DND-41 (cell line): ENCODE results near the gene NSG1.

ENCODE experiments used
- ATAC-seq: fragments of 200-7000 bp; cut with Tn5 transposase; 3 replicates; pipeline ENCODE4 v1.9.1; 2021; ENCODE audit warnings: low read depth; ENCODE audit not compliant: insufficient read depth
- DNase-seq: peaks from one replicate; pipeline ENCODE4 v3.0.0-alpha.2; 2020
- H2AFZ ChIP-seq: 2 replicates; pipeline ENCODE4 v1.6.0; 2012; ENCODE audit warnings: low read depth, low read length
- H3K27ac ChIP-seq: 2 replicates; pipeline ENCODE4 v1.5.1; 2012; ENCODE audit warnings: low read length, inconsistent platforms
- H3K27me3 ChIP-seq: fragments of 200-600 bp; sonication (generic); 2 replicates; pipeline ENCODE4 v1.6.0; 2012; ENCODE audit warnings: low read length, mild to moderate bottlenecking, inconsistent platforms; ENCODE audit not compliant: insufficient read depth, poor library complexity
- H3K36me3 ChIP-seq: 2 replicates; pipeline ENCODE4 v1.5.1; 2012; ENCODE audit warnings: low read length, inconsistent platforms; ENCODE audit not compliant: insufficient read depth
- H3K4me1 ChIP-seq: 2 replicates; pipeline ENCODE4 v1.5.1; 2012; ENCODE audit warnings: mild to moderate bottlenecking, low read length; ENCODE audit not compliant: insufficient read depth
- H3K4me2 ChIP-seq: 2 replicates; pipeline ENCODE4 v1.6.0; 2012; ENCODE audit warnings: mild to moderate bottlenecking, moderate library complexity, low read length, inconsistent platforms; ENCODE audit not compliant: insufficient read depth
- H3K4me3 ChIP-seq, 2 experiments: fragments of 200-600 bp in 1 of 2; shearing (Covaris generic) in 1 of 2; 2 replicates each; pipeline ENCODE4 v1.5.1; 2012 to 2016; ENCODE audit warnings: inconsistent platforms in 2 of 2, low read length in 2 of 2, mild to moderate bottlenecking in 2 of 2, low read depth in 1 of 2, moderate library complexity in 1 of 2
- H3K79me2 ChIP-seq: 2 replicates; pipeline ENCODE4 v1.6.0; 2012; ENCODE audit warnings: low read length, inconsistent platforms; ENCODE audit not compliant: insufficient read depth
- H3K9ac ChIP-seq: 2 replicates; pipeline ENCODE4 v1.6.0; 2012; ENCODE audit warnings: low read depth, mild to moderate bottlenecking, inconsistent platforms, low read length, moderate library complexity
- H3K9me3 ChIP-seq: 2 replicates; pipeline ENCODE4 v1.5.1; 2012; ENCODE audit warnings: low read length, moderate library complexity, mild to moderate bottlenecking, inconsistent platforms; ENCODE audit not compliant: insufficient read depth, severe bottlenecking
- H4K20me1 ChIP-seq: 2 replicates; pipeline ENCODE4 v1.6.0; 2012; ENCODE audit warnings: low read length; ENCODE audit not compliant: insufficient read depth
- CTCF ChIP-seq: IDR thresholded peaks from 2 replicates; pipeline ENCODE4 v1.5.1; 2012; ENCODE audit warnings: borderline replicate concordance, low read length, moderate library complexity, mild to moderate bottlenecking; ENCODE audit not compliant: poor library complexity, severe bottlenecking; ENCODE audit errors: extremely low read depth
- EZH2 ChIP-seq: IDR thresholded peaks from 3 replicates; pipeline ENCODE4 v1.6.1; 2012; ENCODE audit warnings: borderline replicate concordance, low read depth, mild to moderate bottlenecking, moderate library complexity, low read length, inconsistent platforms; ENCODE audit not compliant: severe bottlenecking

The NSG1 gene

GRCh38 chr4:4361883-4362282 is 25.0 kb upstream of the NSG1 start:
- no peak overlapping the region for H2AFZ ChIP-seq

GRCh38 chr4:4362991-4363697 is 23.8 kb upstream of the NSG1 start:
- DNase-seq: no peak
- no peaks in the 10 kb centered on the region for H3K27me3 ChIP-seq
- H3K4me1 ChIP-seq: no peaks in the 10 kb centered on the region
- no peak for ATAC-seq
- H3K27ac ChIP-seq: no peak overlapping the region
- no peaks in the 10 kb centered on the region for H3K79me2 ChIP-seq
- no peak overlapping the region for H3K9ac ChIP-seq
- no peak overlapping the region for H3K4me3 ChIP-seq
- no peak for TF ChIP-seq CTCF
- H4K20me1 ChIP-seq: no peaks in the 10 kb centered on the region
- H3K4me2 ChIP-seq: no peak overlapping the region
- H3K9me3 ChIP-seq: no peaks in the 10 kb centered on the region
- H2AFZ ChIP-seq: no peak overlapping the region
- H3K36me3 ChIP-seq: no peaks in the 10 kb centered on the region

More at GRCh38 chr4:4361883-4362282, 25.0 kb upstream of the NSG1 start:
- Histone ChIP-seq H3K36me3 (no peaks in the 10 kb centered on the region), H3K27me3 (no peaks in the 10 kb centered on the region), H3K9me3 (no peaks in the 10 kb centered on the region), H3K4me1 (no peaks in the 10 kb centered on the region), H3K4me3 (no peak overlapping the region), H3K4me2 (no peak overlapping the region), H4K20me1 (no peaks in the 10 kb centered on the region), H3K9ac (no peak overlapping the region), H3K27ac (no peak overlapping the region), H3K79me2 (no peaks in the 10 kb centered on the region)
- TF ChIP-seq EZH2: no peak
- no peak for TF ChIP-seq CTCF
- peak; percentile 22; the same call in 1 of the 3 replicates for ATAC-seq
- no peak for DNase-seq

- no peak overlapping the region for H2AFZ ChIP-seq
- H3K9ac ChIP-seq: no peak overlapping the region
- DNase-seq: no peak
- H3K4me1 ChIP-seq: no peaks in the 10 kb centered on the region
- no peaks in the 10 kb centered on the region for H3K27me3 ChIP-seq
- H3K36me3 ChIP-seq: no peaks in the 10 kb centered on the region
- H3K4me3 ChIP-seq: no peak overlapping the region
- no peaks in the 10 kb centered on the region for H3K9me3 ChIP-seq
- no peak overlapping the region for H3K4me2 ChIP-seq
- H3K79me2 ChIP-seq: no peaks in the 10 kb centered on the region
- no peaks in the 10 kb centered on the region for H4K20me1 ChIP-seq
- no peak overlapping the region for H3K27ac ChIP-seq
- TF ChIP-seq CTCF (no peak), EZH2 (no peak)
- ATAC-seq: no peak
Measured at GRCh38 chr4:4364061-4364460, 22.8 kb upstream of the NSG1 start.
